Neural cell (in vitro differentiated cells): Measurements from ENCODE around the gene CACTIN.

Experiments
- CTCF ChIP-seq: fragments of 450-650 bp; IDR thresholded peaks from 2 replicates; pipeline ENCODE4 v1.5.1; 2014; ENCODE audit warnings: antibody characterized with exemption, mild to moderate bottlenecking, moderate library complexity; ENCODE audit not compliant: poor library complexity, severe bottlenecking
- EP300 ChIP-seq: fragments of 450-650 bp; conservative IDR thresholded peaks from 2 replicates; pipeline ENCODE4 v1.6.1; 2014; ENCODE audit warnings: antibody characterized with exemption, mild to moderate bottlenecking, moderate library complexity; ENCODE audit not compliant: poor library complexity, severe bottlenecking
- POLR2AphosphoS5 ChIP-seq: IDR thresholded peaks from 2 replicates; pipeline ENCODE4 v1.6.1; 2012
- REST ChIP-seq: IDR thresholded peaks from 2 replicates; pipeline ENCODE4 v1.6.1; 2012; ENCODE audit warnings: borderline replicate concordance

GRCh38 chr19:3669947-3670795, 43.6 kb upstream of the CACTIN start:
- no peak for TF ChIP-seq CTCF
- no peak for TF ChIP-seq POLR2AphosphoS5
- no peak for TF ChIP-seq EP300
- no peak for TF ChIP-seq REST
